GM21367 (cell line): Measurements from ENCODE around the gene GATAD2A.

Experiments used
- ATAC-seq: cut with Tn5 transposase; IDR thresholded peaks from one replicate; pipeline ENCODE4 v1.9.1; 2021; ENCODE audit not compliant: unreplicated experiment

Gene GATAD2A

DNA sequence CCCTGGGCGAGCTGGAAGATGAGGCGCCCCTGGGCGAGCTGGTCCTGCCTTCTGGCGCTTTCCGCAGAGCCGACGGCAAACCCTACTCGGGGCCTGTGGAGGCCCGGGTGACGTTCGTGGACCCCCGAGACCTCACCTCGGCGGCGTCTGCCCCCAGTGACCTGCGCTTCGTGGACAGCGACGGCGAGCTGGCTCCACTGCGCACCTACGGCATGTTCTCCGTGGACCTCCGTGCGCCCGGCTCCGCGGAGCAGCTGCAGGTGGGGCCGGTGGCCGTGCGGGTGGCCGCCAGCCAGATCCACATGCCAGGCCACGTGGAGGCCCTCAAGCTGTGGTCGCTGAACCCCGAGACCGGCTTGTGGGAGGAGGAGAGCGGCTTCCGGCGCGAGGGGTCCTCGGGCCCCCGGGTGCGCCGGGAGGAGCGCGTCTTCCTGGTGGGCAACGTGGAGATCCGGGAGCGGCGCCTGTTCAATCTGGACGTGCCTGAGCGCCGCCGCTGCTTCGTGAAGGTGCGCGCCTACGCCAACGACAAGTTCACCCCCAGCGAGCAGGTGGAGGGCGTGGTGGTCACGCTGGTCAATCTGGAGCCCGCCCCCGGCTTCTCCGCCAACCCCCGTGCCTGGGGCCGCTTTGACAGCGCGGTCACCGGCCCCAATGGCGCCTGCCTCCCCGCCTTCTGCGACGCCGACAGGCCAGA, 138.9 kb downstream of the GATAD2A start:
- no peak for ATAC-seq

DNA sequence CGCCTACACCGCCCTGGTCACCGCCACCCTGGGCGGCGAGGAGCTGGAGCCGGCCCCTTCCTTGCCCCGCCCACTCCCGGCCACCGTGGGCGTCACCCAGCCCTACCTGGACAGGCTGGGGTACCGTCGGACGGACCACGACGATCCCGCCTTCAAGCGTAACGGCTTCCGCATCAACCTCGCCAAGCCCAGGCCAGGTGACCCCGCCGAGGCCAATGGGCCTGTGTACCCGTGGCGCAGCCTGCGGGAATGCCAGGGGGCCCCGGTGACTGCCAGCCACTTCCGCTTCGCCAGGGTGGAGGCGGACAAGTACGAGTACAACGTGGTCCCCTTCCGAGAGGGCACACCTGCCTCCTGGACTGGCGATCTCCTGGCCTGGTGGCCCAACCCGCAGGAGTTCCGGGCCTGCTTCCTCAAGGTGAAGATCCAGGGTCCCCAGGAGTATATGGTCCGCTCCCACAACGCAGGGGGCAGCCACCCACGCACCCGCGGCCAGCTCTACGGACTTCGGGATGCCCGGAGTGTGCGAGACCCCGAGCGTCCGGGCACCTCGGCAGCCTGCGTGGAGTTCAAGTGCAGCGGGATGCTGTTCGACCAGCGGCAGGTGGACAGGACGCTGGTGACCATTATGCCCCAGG, 139.6 kb downstream of the GATAD2A start:
- no peak for ATAC-seq

DNA sequence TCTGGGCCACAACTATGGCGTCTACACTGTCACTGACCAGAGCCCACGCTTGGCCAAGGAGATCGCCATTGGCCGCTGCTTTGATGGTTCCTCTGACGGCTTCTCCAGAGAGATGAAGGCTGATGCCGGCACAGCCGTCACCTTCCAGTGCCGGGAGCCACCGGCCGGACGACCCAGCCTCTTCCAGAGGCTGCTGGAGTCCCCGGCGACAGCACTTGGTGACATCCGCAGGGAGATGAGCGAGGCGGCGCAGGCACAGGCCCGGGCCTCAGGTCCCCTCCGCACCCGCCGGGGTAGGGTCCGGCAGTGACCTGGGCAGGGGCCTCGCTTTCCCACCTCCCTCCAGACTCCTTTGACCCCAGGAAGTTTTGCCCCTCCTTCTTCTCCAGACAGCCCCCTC, 140.2 kb downstream of the GATAD2A start:
- ATAC-seq = no peak

- no peak for ATAC-seq
These were observed 141.3 kb downstream of the GATAD2A start for GRCh38 chr19:19546751-19547162.

GRCh38 chr19:19547674-19548336, 142.3 kb downstream of the GATAD2A start:
- ATAC-seq = no peak

DNA sequence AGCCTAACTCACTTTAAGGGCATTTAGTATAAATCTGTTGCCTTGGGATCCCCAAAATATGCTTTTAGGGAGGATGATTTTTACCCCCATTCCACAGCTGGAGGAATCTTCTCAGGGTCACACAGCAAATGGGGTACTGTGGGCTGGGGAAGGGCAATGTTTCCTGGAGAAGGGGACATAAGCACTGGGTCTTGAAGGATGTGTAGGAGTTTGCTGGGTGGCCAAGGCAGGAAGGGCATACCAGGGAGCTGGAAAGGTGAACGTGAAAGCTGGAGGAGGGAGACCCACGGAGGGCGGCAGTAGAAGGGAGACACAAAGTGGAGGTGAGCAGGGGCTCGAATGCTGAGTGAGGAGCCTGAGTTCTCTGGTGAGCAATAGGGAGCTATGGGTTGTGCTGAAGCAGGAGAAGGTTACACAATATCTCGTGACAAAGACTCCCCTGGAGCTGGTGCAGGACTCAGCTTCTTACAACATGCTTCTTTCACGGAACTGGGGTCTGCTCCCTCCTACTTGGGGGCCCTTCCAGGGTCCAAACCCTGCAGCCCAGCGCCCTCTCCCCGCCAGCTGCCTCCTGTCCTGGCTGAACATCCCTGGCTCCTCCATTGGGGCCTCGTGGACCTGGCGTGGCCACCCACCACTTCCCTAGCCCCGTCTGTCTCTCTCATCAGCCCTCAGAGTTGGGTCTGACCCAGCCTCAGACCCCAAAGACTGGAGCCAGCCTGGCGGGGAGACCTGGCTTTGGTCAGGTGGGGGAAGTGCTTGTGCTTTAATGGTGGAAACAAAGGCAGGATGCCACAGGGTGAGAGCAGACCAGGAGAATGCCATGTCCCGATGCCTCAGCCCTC, 143.7 kb downstream of the GATAD2A start:
- no peak for ATAC-seq

DNA sequence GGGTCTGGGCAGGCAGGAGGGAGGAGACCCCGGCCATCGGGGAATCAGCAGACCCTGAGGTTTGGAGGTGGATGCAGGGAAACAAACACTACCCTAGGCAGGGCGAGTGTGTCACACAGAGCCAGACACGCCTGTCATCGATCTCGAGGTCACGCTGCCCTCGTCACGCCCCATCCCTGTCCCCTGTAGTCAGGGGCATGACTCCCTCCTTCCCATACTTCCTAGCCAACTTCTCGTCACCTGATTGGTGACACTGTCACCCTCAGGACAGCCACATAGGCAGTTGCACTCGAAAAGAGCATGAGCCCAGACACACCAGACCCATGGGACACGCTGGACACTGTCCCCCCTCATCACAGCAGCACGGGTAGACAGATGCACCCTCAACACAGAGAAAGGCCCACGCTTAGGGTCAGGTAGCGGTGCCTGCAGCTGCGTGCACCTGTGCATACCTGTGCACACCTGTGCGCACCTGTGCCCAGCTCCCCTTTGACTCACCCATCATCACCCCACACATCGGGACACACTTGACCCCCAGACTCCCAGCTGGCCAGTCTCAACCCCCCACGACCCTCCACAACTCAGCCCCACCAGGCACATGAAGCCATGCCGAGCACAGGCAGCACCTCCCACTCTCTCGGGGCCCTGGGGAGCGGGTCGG, 144.5 kb downstream of the GATAD2A start:
- no peak for ATAC-seq

- ATAC-seq = no peak
These were observed 145.0 kb downstream of the GATAD2A start for GRCh38 chr19:19550485-19550929.

DNA sequence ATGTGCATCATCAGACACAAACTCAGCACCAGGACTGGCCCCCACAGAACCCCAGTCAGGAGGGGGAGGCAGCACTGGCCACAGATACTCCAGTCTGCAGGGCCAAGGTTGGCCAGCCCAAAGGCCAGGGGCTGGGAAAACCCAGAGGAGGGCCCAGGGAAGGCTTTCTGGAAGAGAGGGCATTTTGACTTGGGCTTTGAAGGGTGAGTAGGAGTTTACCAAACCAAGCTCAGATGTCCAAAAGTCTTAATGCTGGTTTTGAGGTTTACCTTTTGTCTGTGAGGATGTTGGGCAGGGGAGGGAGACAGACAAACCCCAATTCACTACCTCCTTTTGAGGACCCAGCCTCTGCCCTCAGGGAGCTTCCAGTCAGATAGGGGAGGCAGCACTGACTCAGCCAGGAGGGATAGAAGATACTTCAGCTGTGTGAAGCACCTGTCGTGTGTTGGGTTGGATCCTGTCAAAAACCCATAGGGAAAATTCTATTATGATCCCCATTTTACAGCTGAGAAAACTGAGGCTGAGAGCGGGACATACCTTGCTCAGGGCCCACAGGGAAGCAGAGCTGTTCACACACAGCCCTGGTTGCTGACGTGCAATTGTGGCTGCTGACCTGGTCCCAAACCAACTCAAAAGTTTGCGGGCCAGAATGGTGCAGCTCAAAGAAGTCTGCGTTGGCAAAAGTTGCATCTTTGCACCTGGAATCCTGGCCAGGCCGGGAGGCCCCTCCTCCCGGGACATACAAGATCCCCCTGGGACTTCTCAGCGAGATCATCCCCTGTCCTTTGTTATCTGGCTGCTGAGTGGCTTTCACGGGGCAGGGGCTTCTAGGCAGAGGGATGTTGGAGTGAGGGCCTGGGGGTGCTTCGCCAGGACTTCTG, 145.7 kb downstream of the GATAD2A start:
- ATAC-seq = no peak

DNA sequence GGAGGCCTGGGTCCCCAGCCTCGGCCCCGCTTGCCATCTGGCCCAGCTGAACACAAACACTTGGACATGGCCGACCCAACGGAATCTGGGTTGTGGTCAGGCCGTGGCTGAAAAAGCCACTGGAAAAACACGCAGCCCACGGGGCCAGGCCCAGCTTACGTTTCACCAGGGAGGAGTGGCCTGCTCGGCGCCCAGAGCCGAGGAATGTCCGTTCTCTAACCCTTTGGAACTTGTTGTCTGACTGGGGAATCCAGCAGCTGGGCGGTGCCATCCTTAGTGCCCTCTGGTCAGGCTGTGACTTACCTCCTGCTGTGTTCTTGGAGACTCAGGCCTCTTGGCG, 146.3 kb downstream of the GATAD2A start:
- ATAC-seq = no peak

DNA sequence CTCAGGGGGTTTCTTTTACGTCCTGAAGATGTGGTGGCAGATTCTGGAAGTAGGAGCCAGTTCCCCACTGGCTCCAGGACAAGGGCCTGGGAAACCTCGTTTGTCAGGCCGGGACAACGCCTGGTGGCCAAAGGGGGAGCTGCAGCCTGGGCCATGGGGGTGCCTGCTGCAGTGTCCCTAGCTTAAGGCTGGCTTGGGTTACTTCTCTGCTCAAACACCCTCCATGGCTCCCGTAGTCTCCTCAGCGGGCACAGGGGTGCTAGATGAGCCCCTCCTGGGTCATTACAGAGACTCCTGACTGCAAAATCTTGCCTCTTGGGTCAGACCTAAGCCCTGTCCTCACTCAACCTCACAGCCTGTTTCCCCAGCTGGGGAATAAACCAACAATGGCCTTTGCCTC, 147.3 kb downstream of the GATAD2A start:
- no peak for ATAC-seq

DNA sequence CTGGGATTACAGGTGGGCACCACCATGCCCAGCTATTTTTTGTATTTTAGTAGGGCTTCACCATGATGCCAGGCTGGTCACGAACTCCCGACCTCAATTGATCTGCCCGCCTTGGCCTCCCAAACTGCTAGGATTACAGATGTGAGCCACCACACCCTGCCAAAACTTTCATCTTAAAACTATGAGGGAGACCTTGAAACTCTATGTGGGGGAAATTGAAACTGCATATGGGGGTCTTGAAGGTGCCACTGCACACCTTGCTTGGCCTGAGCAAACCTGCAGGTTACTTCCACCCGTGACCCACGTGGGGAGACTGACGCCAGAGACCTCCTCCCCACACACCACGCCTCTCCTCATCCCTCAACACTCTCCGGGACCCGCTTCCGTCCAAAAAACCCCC, 148.2 kb downstream of the GATAD2A start:
- ATAC-seq = no peak

DNA sequence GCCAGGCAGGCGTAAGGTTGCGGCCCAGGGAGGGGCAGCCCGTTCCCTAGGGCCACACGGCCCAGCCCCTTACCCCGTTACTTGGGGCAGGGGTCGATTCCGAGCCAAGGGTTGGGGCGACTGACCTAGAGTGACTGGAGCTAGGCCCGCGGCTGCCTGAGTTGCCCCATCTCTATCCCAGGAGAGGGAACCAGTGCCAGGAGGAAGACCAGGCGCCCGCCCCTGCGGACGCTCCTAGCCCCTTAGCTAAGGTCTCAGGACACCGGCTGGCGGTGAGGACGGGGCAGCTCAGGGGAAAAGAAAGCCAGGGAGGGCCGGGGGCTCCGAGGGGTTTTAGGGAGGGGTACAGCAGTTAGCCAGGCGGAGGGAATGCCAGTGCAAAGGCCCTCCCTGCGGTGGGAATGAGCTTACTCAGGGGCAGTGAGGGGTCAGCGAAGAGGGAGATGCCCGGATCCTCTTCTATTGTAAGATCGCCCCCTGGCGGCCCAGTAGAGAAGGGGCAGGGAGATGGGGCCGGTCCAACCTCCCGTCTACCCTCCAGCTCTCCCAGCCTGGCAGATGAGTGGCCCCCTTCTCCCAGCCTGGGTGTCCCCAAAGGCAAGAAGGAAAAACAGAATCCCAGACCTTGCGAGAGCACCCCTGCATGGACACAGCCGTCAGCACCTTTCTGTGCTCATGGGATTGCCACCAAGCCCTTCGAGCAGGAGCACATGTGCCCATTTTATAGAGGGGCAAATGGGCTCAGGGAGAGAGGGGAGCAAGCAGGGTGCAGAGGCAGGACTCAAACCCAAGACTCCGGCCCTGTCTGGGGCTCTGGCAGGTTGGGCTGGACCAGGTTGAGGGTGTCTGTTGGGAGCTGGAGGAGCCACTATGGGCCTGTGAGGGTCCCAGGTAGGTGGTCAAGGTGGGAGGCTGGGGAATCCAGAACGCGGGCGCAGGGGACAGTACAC, 148.9 kb downstream of the GATAD2A start:
- ATAC-seq = no peak

- ATAC-seq = no peak
These were observed 152.6 kb downstream of the GATAD2A start for GRCh38 chr19:19558055-19558454.
